ENCODE data around the gene GLRX5. TPM values are rescaled to one million over a fixed set of nuclear protein-coding genes. Genes with fewer than 3 reads are reported as not detected.

GLRX5 gene
- total and polyA plus RNA-seq, 2 experiments from 2014 or later = 91.4 to 130 TPM

DNA sequence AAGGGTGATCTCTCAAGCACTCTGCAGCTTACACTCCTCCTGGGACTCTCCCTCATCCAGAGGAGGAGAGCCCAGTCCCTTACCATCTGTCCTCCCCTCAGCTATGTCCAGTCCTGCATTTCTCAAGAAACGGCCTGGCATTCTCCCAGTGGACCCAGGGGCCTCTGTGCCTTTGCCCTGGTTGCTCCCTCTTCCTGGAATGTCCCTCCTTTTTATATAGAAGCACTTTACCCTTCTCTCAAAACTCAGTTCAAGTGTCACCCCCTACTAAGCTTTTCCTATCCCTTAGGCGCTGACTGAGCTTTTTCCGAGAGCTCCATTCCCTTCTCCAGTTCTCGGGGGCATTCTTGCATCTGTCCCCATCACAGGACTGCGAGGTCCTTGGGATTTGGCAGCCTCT lies 8.9 kb upstream of the GLRX5 start:
- TF ChIP-seq JUNB (IDR thresholded peaks at IDR 0.05; ENCODE audit: unreplicated experiment) (no peak), EZH2phosphoT487 (IDR thresholded peaks at IDR 0.05; ENCODE audit: unreplicated experiment) (no peak), ZNF331 (CRISPR knock-in tag; IDR thresholded peaks at IDR 0.05; ENCODE audit: low read depth) (no peak), EZH2 (IDR thresholded peaks at IDR 0.05; ENCODE audit: low read depth, unreplicated experiment) (no peak), STAT1 (IDR thresholded peaks at IDR 0.05; ENCODE audit: unreplicated experiment) (no peak), NANOG (IDR thresholded peaks at IDR 0.05; ENCODE audit: borderline replicate concordance) (no peak)
- TF ChIP-seq, protein P1, sequence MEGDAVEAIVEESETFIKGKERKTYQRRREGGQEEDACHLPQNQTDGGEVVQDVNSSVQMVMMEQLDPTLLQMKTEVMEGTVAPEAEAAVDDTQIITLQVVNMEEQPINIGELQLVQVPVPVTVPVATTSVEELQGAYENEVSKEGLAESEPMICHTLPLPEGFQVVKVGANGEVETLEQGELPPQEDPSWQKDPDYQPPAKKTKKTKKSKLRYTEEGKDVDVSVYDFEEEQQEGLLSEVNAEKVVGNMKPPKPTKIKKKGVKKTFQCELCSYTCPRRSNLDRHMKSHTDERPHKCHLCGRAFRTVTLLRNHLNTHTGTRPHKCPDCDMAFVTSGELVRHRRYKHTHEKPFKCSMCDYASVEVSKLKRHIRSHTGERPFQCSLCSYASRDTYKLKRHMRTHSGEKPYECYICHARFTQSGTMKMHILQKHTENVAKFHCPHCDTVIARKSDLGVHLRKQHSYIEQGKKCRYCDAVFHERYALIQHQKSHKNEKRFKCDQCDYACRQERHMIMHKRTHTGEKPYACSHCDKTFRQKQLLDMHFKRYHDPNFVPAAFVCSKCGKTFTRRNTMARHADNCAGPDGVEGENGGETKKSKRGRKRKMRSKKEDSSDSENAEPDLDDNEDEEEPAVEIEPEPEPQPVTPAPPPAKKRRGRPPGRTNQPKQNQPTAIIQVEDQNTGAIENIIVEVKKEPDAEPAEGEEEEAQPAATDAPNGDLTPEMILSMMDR (conservative IDR thresholded peaks at IDR 0.05; ENCODE audit: low read depth in 2 of 2) = no peak
- TF ChIP-seq, protein P2, sequence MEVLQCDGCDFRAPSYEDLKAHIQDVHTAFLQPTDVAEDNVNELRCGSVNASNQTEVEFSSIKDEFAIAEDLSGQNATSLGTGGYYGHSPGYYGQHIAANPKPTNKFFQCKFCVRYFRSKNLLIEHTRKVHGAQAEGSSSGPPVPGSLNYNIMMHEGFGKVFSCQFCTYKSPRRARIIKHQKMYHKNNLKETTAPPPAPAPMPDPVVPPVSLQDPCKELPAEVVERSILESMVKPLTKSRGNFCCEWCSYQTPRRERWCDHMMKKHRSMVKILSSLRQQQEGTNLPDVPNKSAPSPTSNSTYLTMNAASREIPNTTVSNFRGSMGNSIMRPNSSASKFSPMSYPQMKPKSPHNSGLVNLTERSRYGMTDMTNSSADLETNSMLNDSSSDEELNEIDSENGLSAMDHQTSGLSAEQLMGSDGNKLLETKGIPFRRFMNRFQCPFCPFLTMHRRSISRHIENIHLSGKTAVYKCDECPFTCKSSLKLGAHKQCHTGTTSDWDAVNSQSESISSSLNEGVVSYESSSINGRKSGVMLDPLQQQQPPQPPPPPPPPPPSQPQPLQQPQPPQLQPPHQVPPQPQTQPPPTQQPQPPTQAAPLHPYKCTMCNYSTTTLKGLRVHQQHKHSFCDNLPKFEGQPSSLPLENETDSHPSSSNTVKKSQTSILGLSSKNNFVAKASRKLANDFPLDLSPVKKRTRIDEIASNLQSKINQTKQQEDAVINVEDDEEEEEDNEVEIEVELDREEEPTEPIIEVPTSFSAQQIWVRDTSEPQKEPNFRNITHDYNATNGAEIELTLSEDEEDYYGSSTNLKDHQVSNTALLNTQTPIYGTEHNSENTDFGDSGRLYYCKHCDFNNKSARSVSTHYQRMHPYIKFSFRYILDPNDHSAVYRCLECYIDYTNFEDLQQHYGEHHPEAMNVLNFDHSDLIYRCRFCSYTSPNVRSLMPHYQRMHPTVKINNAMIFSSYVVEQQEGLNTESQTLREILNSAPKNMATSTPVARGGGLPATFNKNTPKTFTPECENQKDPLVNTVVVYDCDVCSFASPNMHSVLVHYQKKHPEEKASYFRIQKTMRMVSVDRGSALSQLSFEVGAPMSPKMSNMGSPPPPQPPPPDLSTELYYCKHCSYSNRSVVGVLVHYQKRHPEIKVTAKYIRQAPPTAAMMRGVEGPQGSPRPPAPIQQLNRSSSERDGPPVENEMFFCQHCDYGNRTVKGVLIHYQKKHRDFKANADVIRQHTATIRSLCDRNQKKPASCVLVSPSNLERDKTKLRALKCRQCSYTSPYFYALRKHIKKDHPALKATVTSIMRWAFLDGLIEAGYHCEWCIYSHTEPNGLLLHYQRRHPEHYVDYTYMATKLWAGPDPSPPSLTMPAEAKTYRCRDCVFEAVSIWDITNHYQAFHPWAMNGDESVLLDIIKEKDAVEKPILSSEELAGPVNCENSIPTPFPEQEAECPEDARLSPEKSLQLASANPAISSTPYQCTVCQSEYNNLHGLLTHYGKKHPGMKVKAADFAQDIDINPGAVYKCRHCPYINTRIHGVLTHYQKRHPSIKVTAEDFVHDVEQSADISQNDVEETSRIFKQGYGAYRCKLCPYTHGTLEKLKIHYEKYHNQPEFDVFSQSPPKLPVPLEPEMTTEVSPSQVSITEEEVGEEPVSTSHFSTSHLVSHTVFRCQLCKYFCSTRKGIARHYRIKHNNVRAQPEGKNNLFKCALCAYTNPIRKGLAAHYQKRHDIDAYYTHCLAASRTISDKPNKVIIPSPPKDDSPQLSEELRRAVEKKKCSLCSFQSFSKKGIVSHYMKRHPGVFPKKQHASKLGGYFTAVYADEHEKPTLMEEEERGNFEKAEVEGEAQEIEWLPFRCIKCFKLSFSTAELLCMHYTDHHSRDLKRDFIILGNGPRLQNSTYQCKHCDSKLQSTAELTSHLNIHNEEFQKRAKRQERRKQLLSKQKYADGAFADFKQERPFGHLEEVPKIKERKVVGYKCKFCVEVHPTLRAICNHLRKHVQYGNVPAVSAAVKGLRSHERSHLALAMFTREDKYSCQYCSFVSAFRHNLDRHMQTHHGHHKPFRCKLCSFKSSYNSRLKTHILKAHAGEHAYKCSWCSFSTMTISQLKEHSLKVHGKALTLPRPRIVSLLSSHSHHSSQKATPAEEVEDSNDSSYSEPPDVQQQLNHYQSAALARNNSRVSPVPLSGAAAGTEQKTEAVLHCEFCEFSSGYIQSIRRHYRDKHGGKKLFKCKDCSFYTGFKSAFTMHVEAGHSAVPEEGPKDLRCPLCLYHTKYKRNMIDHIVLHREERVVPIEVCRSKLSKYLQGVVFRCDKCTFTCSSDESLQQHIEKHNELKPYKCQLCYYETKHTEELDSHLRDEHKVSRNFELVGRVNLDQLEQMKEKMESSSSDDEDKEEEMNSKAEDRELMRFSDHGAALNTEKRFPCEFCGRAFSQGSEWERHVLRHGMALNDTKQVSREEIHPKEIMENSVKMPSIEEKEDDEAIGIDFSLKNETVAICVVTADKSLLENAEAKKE (CRISPR knock-in tag; IDR thresholded peaks at IDR 0.05) = no peak
- TF ChIP-seq, protein P3, sequence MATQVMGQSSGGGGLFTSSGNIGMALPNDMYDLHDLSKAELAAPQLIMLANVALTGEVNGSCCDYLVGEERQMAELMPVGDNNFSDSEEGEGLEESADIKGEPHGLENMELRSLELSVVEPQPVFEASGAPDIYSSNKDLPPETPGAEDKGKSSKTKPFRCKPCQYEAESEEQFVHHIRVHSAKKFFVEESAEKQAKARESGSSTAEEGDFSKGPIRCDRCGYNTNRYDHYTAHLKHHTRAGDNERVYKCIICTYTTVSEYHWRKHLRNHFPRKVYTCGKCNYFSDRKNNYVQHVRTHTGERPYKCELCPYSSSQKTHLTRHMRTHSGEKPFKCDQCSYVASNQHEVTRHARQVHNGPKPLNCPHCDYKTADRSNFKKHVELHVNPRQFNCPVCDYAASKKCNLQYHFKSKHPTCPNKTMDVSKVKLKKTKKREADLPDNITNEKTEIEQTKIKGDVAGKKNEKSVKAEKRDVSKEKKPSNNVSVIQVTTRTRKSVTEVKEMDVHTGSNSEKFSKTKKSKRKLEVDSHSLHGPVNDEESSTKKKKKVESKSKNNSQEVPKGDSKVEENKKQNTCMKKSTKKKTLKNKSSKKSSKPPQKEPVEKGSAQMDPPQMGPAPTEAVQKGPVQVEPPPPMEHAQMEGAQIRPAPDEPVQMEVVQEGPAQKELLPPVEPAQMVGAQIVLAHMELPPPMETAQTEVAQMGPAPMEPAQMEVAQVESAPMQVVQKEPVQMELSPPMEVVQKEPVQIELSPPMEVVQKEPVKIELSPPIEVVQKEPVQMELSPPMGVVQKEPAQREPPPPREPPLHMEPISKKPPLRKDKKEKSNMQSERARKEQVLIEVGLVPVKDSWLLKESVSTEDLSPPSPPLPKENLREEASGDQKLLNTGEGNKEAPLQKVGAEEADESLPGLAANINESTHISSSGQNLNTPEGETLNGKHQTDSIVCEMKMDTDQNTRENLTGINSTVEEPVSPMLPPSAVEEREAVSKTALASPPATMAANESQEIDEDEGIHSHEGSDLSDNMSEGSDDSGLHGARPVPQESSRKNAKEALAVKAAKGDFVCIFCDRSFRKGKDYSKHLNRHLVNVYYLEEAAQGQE (IDR thresholded peaks at IDR 0.05; ENCODE audit: unreplicated experiment) = no peak
- TF ChIP-seq, protein P4, sequence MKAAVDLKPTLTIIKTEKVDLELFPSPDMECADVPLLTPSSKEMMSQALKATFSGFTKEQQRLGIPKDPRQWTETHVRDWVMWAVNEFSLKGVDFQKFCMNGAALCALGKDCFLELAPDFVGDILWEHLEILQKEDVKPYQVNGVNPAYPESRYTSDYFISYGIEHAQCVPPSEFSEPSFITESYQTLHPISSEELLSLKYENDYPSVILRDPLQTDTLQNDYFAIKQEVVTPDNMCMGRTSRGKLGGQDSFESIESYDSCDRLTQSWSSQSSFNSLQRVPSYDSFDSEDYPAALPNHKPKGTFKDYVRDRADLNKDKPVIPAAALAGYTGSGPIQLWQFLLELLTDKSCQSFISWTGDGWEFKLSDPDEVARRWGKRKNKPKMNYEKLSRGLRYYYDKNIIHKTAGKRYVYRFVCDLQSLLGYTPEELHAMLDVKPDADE (IDR thresholded peaks at IDR 0.05) = no peak
- Histone ChIP-seq H3K9me2 (ENCODE audit: insufficient read depth) (no peaks in the 10 kb centered on the region), H2AFZ (no peak overlapping the region), H3K79me2 (replicated peaks; ENCODE audit: insufficient read depth) (peaks cover 21% of the 10 kb centered on the region), H3K36me3 (ENCODE audit: insufficient read depth) (no peaks in the 10 kb centered on the region), H3K27me3 (ENCODE audit: insufficient read depth) (no peaks in the 10 kb centered on the region), H3K4me3 (no peak overlapping the region), H3K4me1 (ENCODE audit: insufficient read depth) (peaks cover 15% of the 10 kb centered on the region), H3F3A (replicated peaks; ENCODE audit: low read depth) (no peaks in the 10 kb centered on the region), H3K4me2 (no peak overlapping the region), H3K27ac (ENCODE audit: low read depth) (no peak overlapping the region), H4K20me1 (replicated peaks; ENCODE audit: insufficient read depth) (peaks cover 22% of the 10 kb centered on the region)
- peaks cover 30% of the 10 kb centered on the region for H3K4me1 Mint-ChIP-seq
- no peak overlapping the region for H3K4me3 Mint-ChIP-seq
- DNase-seq (ENCODE audit: low spot score) = peak; percentile 13
- peak; percentile 16; the same call in 2 of the 3 replicates for ATAC-seq
- peaks cover 7% of the 10 kb centered on the region for H3K27me3 Mint-ChIP-seq (ENCODE audit: insufficient read depth, low read depth, poor library complexity)
- H3K27ac Mint-ChIP-seq = peak overlapping the region; percentile 36
- H3K9me3 Mint-ChIP-seq = no peaks in the 10 kb centered on the region
- peaks cover 11% of the 10 kb centered on the region; the same call in 2 of the 3 replicates for H3K36me3 Mint-ChIP-seq (ENCODE audit: low read depth)
